Tongue (tissue), 2 donors: Measurements from ENCODE around the gene KIAA1755. TPM values are rescaled to one million over a fixed set of nuclear protein-coding genes. Genes with fewer than 3 reads are reported as not detected.
"Not testable (repeated sequence)": the region's sequence is repeated elsewhere in the genome, so short reads cannot be mapped to it uniquely, and the experiment has no call there.

Experiments used
- DNase-seq: peaks from one replicate; pipeline ENCODE4 v3.0.0-alpha.2; 2015
- total RNA-seq: library from RNA; depleted of rRNA; stranded (reverse); fragments of >200 nt; gene quantifications from one replicate; pipeline ENCODE4 v1.2.3, GENCODE V29; 2014

KIAA1755 gene
- total RNA-seq, 1 donor from 2014 or later: 5.0 TPM

- no peak for DNase-seq
Measured at GRCh38 chr20:38260025-38260377, 534 bp downstream of the KIAA1755 start.

DNA sequence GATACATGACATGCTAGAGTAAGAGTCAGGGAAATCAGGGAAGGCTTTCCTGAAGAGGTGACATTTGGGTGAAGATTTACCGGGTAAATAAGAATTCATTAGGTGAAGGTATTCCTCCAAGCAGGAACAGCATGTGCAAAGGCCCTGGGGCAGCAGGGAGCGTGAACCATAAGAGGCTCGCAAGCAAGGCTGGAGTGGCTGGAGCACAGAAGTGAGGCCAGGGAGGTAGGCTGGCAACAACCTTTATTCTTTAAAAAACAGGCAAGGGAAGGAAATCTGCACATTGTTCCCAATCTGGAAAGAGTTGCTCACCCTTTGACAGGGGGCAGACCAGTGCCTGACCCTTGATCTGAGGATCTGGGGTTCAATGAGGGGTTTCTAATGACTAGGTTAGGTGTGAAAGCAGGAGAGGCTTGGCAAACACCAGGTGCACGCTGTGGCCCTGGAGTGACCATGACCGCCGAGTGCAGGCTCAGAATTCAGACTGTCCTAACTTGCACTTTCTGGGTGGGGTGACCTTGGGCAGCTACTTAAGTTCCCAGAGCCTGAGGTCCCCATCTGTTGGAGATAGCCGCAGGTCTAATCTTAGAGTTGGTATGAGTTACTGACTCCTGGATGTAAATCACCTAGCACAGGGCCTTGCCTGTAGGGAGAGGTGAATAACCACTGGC lies 1.9 kb downstream of the KIAA1755 start:
- no peak for DNase-seq

GRCh38 chr20:38256966-38257365 lies 3.6 kb downstream of the KIAA1755 start:
- no peak for DNase-seq

DNA sequence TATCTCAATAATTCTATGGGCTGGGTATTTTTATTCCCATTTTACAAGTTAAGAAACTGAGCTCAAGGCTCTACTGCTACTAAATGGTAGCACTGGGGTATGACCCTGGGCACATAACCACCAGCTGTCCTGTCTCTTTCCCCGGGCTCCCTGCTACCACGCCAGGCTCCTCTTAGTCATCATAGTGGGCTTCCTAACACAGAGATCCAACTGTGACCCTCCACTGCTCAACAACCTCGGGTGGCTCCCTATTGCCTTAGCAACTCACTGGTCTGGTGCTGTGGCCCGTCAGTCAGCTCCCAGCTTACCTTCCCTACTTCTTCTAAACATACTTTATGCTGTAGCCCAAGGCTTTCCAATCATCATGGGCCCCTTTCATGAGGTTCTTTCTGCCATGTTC lies 4.5 kb downstream of the KIAA1755 start:
- DNase-seq: no peak

DNA sequence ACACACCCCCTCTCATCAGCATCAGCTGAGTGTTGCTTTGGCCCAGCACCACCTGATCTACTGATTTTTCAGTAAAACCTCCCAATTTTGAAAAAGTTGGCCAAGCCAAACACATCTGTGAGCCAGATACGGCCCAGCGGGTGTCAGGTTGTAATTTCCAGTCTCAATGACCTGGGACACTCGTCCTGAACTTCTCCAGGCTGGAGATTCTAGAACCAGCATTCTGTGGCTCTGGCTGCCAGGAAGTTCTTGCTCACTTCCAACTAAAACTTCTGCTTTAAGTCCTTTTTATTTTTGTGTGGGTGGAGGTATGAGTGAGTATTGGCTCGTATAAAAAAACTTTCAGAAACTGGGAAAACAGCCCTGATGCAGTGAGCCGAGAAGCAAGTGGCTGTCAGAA lies 5.1 kb downstream of the KIAA1755 start:
- DNase-seq: peak; percentile 66

- DNase-seq: not testable (repeated sequence)
Measured at GRCh38 chr20:38254621-38255020, 5.9 kb downstream of the KIAA1755 start.

DNA sequence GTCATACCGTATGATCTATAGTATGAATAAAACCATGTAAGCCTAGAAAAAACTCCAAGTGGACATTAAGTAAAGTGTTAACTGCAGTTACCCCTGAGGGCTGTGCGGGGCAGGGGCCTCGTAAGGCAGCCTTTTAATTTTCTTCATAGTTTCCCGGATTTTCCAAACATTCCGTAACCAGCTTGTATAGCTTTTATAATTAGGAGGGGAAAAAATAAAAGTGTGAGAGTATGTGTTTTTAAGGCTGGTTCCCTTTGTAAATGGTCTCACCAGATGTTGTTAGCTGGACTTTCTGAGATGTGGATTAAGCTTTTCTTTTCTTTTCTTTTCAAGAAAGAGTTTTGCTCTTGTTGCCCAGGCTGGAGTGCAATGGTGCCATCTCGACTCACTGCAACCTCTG lies 7.0 kb downstream of the KIAA1755 start:
- peak; percentile 52 for DNase-seq

GRCh38 chr20:38252292-38253288 lies 7.9 kb downstream of the KIAA1755 start:
- DNase-seq: peak; percentile 39

DNA sequence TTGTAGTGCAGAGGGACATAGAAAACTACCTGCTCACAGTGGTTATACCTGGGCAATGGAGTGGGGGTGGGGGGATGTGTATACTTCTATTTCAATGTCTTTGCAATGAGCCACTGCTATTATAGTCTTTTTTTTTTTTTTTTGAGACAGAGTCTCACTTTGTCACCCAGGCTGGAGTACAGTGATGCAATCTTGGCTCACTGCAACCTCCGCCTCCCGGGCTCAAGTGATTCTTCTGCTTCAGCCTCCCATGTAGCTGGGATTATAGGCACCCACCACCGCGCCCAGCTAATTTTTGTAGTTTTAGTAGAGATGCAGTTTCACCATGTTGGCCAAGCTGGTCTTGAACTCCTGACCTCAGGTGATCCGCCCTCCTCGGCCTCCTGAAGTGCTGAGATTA lies 9.1 kb downstream of the KIAA1755 start:
- not testable (repeated sequence) for DNase-seq

GRCh38 chr20:38250609-38251008 lies 9.9 kb downstream of the KIAA1755 start:
- DNase-seq: no peak

GRCh38 chr20:38249536-38250310 lies 10.8 kb downstream of the KIAA1755 start:
- no peak for DNase-seq

GRCh38 chr20:38248133-38248532 lies 12.4 kb downstream of the KIAA1755 start:
- peak; percentile 43 for DNase-seq

- DNase-seq: not testable (repeated sequence)
Measured at GRCh38 chr20:38247725-38248124, 12.8 kb downstream of the KIAA1755 start.

DNA sequence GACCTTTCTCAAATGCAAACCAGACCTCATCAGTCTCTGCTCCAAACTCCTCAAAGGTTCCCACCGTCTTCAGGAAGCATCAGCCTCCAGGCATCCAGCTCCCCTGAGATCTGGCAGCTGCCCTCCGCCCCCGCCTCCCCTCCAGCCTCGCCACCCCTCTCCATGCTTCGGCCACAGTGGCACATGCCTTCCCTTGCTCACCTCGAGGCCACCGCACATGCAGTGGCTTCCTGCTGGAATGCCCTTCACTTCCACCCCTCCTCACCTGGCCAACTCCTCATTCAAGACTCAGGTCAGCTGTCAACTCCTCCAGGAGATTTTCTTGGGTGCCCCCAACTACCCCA lies 13.4 kb downstream of the KIAA1755 start:
- no peak for DNase-seq

DNA sequence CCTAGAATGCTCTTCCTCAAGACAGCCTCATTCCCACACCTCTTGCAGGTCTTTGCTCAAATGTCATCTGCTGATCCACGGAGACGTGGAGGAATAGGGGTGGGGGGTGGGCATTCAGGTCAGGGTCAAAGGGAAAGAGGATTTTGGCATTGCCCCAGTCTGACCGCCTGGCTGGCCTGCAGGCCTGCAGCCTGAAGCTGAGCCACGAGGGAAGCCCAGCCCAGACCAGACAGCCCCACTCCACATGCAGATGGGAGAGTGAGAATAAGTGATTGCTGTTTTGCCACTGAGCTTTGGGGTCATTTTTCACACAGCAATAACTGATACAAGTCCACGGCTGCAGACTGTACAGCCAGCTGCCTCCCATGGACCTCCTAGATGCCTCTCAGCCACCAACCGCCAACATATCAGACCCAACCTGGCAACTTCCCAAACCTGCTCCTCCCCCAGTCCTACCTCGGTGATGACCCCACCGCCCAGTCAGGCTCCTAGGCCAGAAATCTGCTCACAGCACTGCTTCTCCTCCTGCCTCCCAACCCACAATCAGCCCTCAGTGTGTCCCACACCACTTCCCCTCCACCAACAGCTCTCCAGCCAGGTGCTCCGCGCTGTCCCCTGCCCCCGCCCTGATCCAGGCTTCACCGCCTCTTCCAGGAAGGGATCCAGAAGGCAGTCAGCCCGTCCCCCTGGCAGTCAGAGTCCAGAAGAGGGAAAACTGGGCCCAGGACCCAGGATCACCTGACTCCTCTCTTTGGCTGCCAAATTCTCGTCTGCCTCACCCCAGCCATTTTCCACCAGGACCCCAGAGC lies 14.0 kb downstream of the KIAA1755 start:
- DNase-seq: peak; percentile 91

DNA sequence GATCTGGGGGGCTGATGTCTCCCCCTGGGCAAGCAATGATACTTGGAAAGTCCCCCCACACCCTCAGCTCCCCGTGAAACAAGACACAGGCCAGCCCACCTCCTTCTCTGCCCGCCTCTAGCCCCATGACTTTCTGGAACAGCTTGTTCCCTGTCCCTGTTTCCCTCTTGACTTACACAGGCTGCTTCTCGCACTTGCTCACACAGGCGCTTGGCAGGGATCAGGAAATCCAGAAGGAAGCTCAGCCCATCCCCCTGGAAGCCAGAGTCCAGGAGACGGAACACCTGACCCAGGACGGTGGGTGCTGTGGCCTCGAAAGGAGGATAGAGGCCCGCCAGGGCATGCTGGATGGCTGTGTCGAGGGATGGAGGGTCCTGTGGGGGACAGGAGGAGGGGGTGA lies 14.8 kb downstream of the KIAA1755 start:
- no peak for DNase-seq

DNA sequence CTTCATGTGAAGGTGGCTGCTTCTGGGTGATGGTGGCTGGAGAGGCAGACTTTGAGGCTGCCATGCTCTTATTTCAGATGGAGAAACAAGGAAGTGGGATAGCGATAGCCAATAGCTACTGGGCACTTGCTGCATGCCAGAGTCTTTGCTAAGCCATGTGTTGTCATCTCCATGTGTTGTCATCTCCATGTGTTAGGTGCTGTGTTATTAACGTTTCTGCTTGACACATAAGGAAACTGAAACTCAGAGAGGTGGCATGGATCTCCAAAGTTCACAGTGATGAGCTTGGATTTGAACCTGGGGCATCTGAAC lies 16.9 kb downstream of the KIAA1755 start:
- DNase-seq: no peak

GRCh38 chr20:38242848-38243708 lies 17.5 kb downstream of the KIAA1755 start:
- no peak for DNase-seq

- DNase-seq: no peak
Measured at GRCh38 chr20:38241201-38241600, 19.3 kb downstream of the KIAA1755 start.

GRCh38 chr20:38239441-38239840 lies 21.1 kb downstream of the KIAA1755 start:
- peak; percentile 77 for DNase-seq

GRCh38 chr20:38238829-38239228 lies 21.7 kb downstream of the KIAA1755 start:
- DNase-seq: no peak
